Transverse colon (tissue), 4 donors: ENCODE measurements around the gene MRPL52. TPM values are rescaled to one million over a fixed set of nuclear protein-coding genes. Genes with fewer than 3 reads are reported as not detected.

ENCODE experiments used
- DNase-seq: peaks from one replicate; pipeline ENCODE4 v3.0.0-alpha.2; 2019
- H3K27ac ChIP-seq, 4 donors: fragments of 200-600 bp; sonication (generic); 2 replicates each; pipeline ENCODE4 v1.5.1; 2016 to 2018; ENCODE audit warnings: inconsistent platforms in 4 of 4
- H3K27me3 ChIP-seq: fragments of 200-600 bp; sonication (generic); 2 replicates; pipeline ENCODE4 v1.5.1; 2017; ENCODE audit warnings: inconsistent platforms
- H3K36me3 ChIP-seq, 4 donors: fragments of 200-600 bp; sonication (generic); 2 replicates each; pipeline ENCODE4 v1.5.1; 2017 to 2019; ENCODE audit warnings: inconsistent platforms in 4 of 4
- H3K4me1 ChIP-seq, 4 donors: fragments of 200-600 bp; sonication (generic); 2 replicates each; pipeline ENCODE4 v1.5.1; 2017 to 2020; ENCODE audit warnings: inconsistent platforms in 4 of 4
- H3K4me3 ChIP-seq, 4 donors: fragments of 200-600 bp; sonication (generic); 1 replicate in 1 of 4; 2 replicates in 3 of 4; pipeline versions ENCODE4 v1.5.1 to v1.6.1; 2017 to 2019; ENCODE audit warnings: inconsistent platforms in 4 of 4
- H3K9me3 ChIP-seq, 2 donors: fragments of 200-600 bp; sonication (generic); 2 replicates each; pipeline ENCODE4 v1.5.1; 2017 to 2019; ENCODE audit warnings: inconsistent platforms in 2 of 2
- CTCF ChIP-seq, 5 experiments: fragments of 200-600 bp in 3 of 5; fragments of 450-650 bp in 2 of 5; sonication (generic) in 3 of 5; IDR thresholded peaks; 1 replicate in 2 of 5; 2 replicates in 3 of 5; pipeline ENCODE4 v1.5.1; 2016 to 2017; ENCODE audit warnings: antibody characterized with exemption in 5 of 5, inconsistent platforms in 3 of 5, mild to moderate bottlenecking in 2 of 5, moderate library complexity in 1 of 5
- EP300 ChIP-seq: sonication (generic); formaldehyde crosslinking; IDR thresholded peaks from one replicate; pipeline ENCODE4 v1.6.1; 2017; ENCODE audit warnings: antibody characterized with exemption, low read depth
- POLR2A ChIP-seq: fragments of 450-650 bp; IDR thresholded peaks from one replicate; pipeline ENCODE4 v1.6.1; 2016; ENCODE audit warnings: antibody characterized with exemption, mild to moderate bottlenecking, moderate library complexity
- POLR2AphosphoS5 ChIP-seq, 3 donors: sonication (generic); formaldehyde crosslinking; IDR thresholded peaks; one replicate each; pipeline ENCODE4 v1.6.1; 2016; ENCODE audit warnings: antibody characterized with exemption in 3 of 3
- WGBS, 2 donors: methylation state at CpG; one replicate each; pipeline ENCODE4 v1.1.5; 2018; ENCODE audit warnings: low coverage in 1 of 2; 5-methylcytosine and 5-hydroxymethylcytosine counted together
- in situ Hi-C, 4 donors: fragments of 200-750 bp; cut with MboI; loops; one replicate each; pipeline versions ENCODE4 v1.15.0 to v1.15.1; 2017; ENCODE audit warnings: low sequenced_read_pairs in 3 of 4, low pct_ligation_motif_present in 1 of 4, low pct_unique_long_range_greater_than_20kb in 1 of 4
- intact Hi-C: fragments of 100-400 bp; cut with DNase I; formaldehyde crosslinking; loops from one replicate; pipeline ENCODE4 v1.15.1; 2023; ENCODE audit warnings: low total_unique reads
- total RNA-seq, 4 donors: library from RNA; depleted of rRNA; stranded (reverse); fragments of >200 nt; gene quantifications; one replicate each; pipeline ENCODE4 v1.1.0, GENCODE V29; 2016

Gene MRPL52
- total RNA-seq, 4 donors from 2014 or later, result 7.5 to 44.3 (median 23.8) TPM; not detected in 1

GRCh38 chr14:22870811-22871223 lies 41.1 kb downstream of the MRPL52 start:
- 0 to 3% methylated on average over 1 of the region's 1 CpG for whole genome bisulfite sequencing, 2 donors
- Histone ChIP-seq H3K4me3 (peak overlapping the region; percentile 61 to 89 (median 74)), H3K4me1 (peaks cover 19 to 33% (median 23%) of the 10 kb centered on the region in 4 donors), H3K27me3 (no peaks in the 10 kb centered on the region), H3K27ac (peak overlapping the region; percentile 94 to 99 (median 98)), H3K36me3 (peaks cover 0 to 23% (median 15%) of the 10 kb centered on the region in 4 donors), H3K9me3 (no peaks in the 10 kb centered on the region)
- intact Hi-C loops, result loop anchor here (5.0 kb wide), 1 partner anchor 46 kb away; the partner anchor contains the start of gene RBM23
- no peak for DNase-seq
- TF ChIP-seq POLR2AphosphoS5 (IDR thresholded peaks at IDR 0.05), result no peak
- no peak for TF ChIP-seq EP300
- in situ Hi-C loops, result loop anchor here in 2 of 4 donors (25.0 kb wide), 1 partner anchor 309 kb away; no protein-coding TSS in a partner anchor

GRCh38 chr14:22871224-22872032 lies 41.7 kb downstream of the MRPL52 start, which contains the start of gene LRP10:
Gene LRP10 (plus strand): TSS chr14:22871740. CDS start chr14:22872304, 564 bp downstream.
- in situ Hi-C loops, result loop anchor here in 2 of 4 donors (25.0 kb wide), 1 partner anchor 309 kb away; no protein-coding TSS in a partner anchor
- H3K4me1 ChIP-seq, result peaks cover 19 to 29% (median 23%) of the 10 kb centered on the region in 4 donors

GRCh38 chr14:22872033-22872832 lies 42.5 kb downstream of the MRPL52 start:
- Histone ChIP-seq H3K36me3 (peaks cover 0 to 37% (median 22%) of the 10 kb centered on the region in 4 donors), H3K4me3 (peak overlapping the region; percentile 61 to 89 (median 74)), H3K9me3 (no peaks in the 10 kb centered on the region), H3K27ac (peak overlapping the region; percentile 94 to 99 (median 98)), H3K27me3 (no peaks in the 10 kb centered on the region), H3K4me1 (peaks cover 19 to 29% (median 23%) of the 10 kb centered on the region in 4 donors)
- intact Hi-C loops (loop anchor here (5.0 kb wide), 1 partner anchor 45 kb away; the partner anchor contains the start of gene RBM23), in situ Hi-C loops (loop anchor here in 2 of 4 donors (25.0 kb wide), 1 partner anchor 310 kb away; no protein-coding TSS in a partner anchor)
- TF ChIP-seq EP300, result no peak
- peak; percentile 92 to 99 (median 97) for TF ChIP-seq CTCF (IDR thresholded peaks at IDR 0.05)
- peak; percentile 50 to 73 (median 64) for TF ChIP-seq POLR2AphosphoS5 (IDR thresholded peaks at IDR 0.05)
- TF ChIP-seq POLR2A, result peak; percentile 23
- DNase-seq, result peak; percentile 92
- 1% methylated on average over 24 of the region's 45 CpGs; no CpG with 5 or more reads in 1 of the 2 donors for WGBS, 2 donors

More at GRCh38 chr14:22871224-22872032, 41.7 kb downstream of the MRPL52 start, which contains the start of gene LRP10:
- peak; percentile 96 for DNase-seq
- H3K27me3 ChIP-seq, result no peaks in the 10 kb centered on the region
- TF ChIP-seq POLR2AphosphoS5 (IDR thresholded peaks at IDR 0.05) (peak; percentile 76 to 93 (median 86)), POLR2A (peak; percentile 92), CTCF (IDR thresholded peaks at IDR 0.05) (no peak), EP300 (peak; percentile 28)
- intact Hi-C loops, result loop anchor here (5.0 kb wide), 1 partner anchor 46 kb away; the partner anchor contains the start of gene RBM23
- peaks cover 0 to 29% (median 18%) of the 10 kb centered on the region in 4 donors for H3K36me3 ChIP-seq
- WGBS, 2 donors, result 0% methylated on average over 15 to 46 of the region's 50 CpGs
- peak within 1 kb of the TSS; percentile 61 to 89 (median 74) for H3K4me3 ChIP-seq
- peak within 1 kb of the TSS; percentile 94 to 99 (median 98) for H3K27ac ChIP-seq
- no peaks in the 10 kb centered on the region for H3K9me3 ChIP-seq

- H3K36me3 ChIP-seq, result peaks cover 0 to 45% (median 25%) of the 10 kb centered on the region in 4 donors
- no peaks in the 10 kb centered on the region for H3K27me3 ChIP-seq
- in situ Hi-C loops (loop anchor here in 2 of 4 donors (25.0 kb wide), 1 partner anchor 311 kb away; no protein-coding TSS in a partner anchor), intact Hi-C loops (loop anchor here (5.0 kb wide), 1 partner anchor 44 kb away; the partner anchor contains the start of gene RBM23)
- WGBS, 2 donors, result 36 to 68% methylated on average over 6 to 10 of the region's 10 CpGs
- peak overlapping the region; percentile 61 to 89 (median 74) for H3K4me3 ChIP-seq
- no peak for DNase-seq
- H3K4me1 ChIP-seq, result peaks cover 19 to 29% (median 23%) of the 10 kb centered on the region in 4 donors
- no peaks in the 10 kb centered on the region for H3K9me3 ChIP-seq
- H3K27ac ChIP-seq, result peak overlapping the region; percentile 94 to 99 (median 98)
- TF ChIP-seq EP300, result no peak
- peak in 2 of 5 experiments; percentile 17 to 39 for TF ChIP-seq CTCF (IDR thresholded peaks at IDR 0.05)
- no peak for TF ChIP-seq POLR2A
- no peak for TF ChIP-seq POLR2AphosphoS5 (IDR thresholded peaks at IDR 0.05)
These were observed 43.3 kb downstream of the MRPL52 start for GRCh38 chr14:22872833-22873520.
